Ovary (tissue), 9 donors: ENCODE results near the gene MED27. TPM values are rescaled to one million over a fixed set of nuclear protein-coding genes. Genes with fewer than 3 reads are reported as not detected.
A peak's percentile ranks its signal among the peaks of the same experiment; 100 is the strongest.

Source experiments
- DNase-seq, 5 donors: peaks; one replicate each; pipeline ENCODE4 v3.0.0-alpha.2; 2019 to 2020
- H3K27ac ChIP-seq, 2 donors: fragments of 200-600 bp; one replicate each; pipeline versions ENCODE4 v1.5.1 to v1.8.0; 2019 to 2022
- H3K27me3 ChIP-seq: fragments of 200-600 bp; one replicate; pipeline ENCODE4 v1.8.0; 2022
- H3K36me3 ChIP-seq: fragments of 200-600 bp; sonication (generic); one replicate; pipeline ENCODE4 v1.5.1; 2019
- H3K4me1 ChIP-seq: one replicate; pipeline ENCODE4 v1.8.1; 2013; ENCODE audit warnings: mild to moderate bottlenecking, moderate library complexity; ENCODE audit not compliant: insufficient read depth
- H3K4me3 ChIP-seq: fragments of 200-600 bp; sonication (generic); one replicate; pipeline ENCODE4 v1.5.1; 2017
- H3K9me3 ChIP-seq, 2 donors: fragments of 200-600 bp in 1 of 2; sonication (generic) in 1 of 2; one replicate each; pipeline versions ENCODE4 v1.5.1 to v1.8.1; 2013 to 2019; ENCODE audit warnings: mild to moderate bottlenecking in 1 of 2, moderate library complexity in 1 of 2
- CTCF ChIP-seq, 3 donors: fragments of 450-650 bp in 2 of 3; fragments of 200-600 bp in 1 of 3; IDR thresholded peaks; one replicate each; pipeline versions ENCODE4 v1.5.1 to v1.8.0; 2016 to 2022; ENCODE audit warnings: antibody characterized with exemption in 3 of 3, mild to moderate bottlenecking in 1 of 3
- EP300 ChIP-seq: sonication (generic); formaldehyde crosslinking; IDR thresholded peaks from one replicate; pipeline ENCODE4 v1.6.1; 2017; ENCODE audit warnings: antibody characterized with exemption
- POLR2A ChIP-seq: fragments of 450-650 bp; IDR thresholded peaks from one replicate; pipeline ENCODE4 v1.6.1; 2017; ENCODE audit warnings: antibody characterized with exemption, mild to moderate bottlenecking, moderate library complexity
- WGBS, 3 donors: extraction: QIAGEN DNeasy Blood & Tissue Kit in 1 of 3; methylation state at CpG; one replicate each; pipeline versions ENCODE4 v1.1.5 to v1.1.7; 2013 to 2017; 5-methylcytosine and 5-hydroxymethylcytosine counted together
- intact Hi-C, 4 donors: fragments of 100-400 bp; cut with DNase I; formaldehyde crosslinking; loops; one replicate each; pipeline versions ENCODE4 v1.11.0 to v1.15.1; 2022 to 2023
- polyA plus RNA-seq, 2 donors: library from polyadenylated mRNA; stranded (reverse); fragments of 200-250 nt in 1 of 2; fragments of 350-450 nt in 1 of 2; fragmentation: Illumina TruSeq in 1 of 2; extraction: RNeasy Lipid Tissue Mini Kit (QIAGEN cat#74804) in 1 of 2; gene quantifications; one replicate each; pipeline ENCODE4 v1.2.3, GENCODE V29; 2013 to 2014
- total RNA-seq, 7 donors: library from RNA; depleted of rRNA in 2 of 7; stranded (reverse); fragments of >200 nt in 2 of 7; fragmentation: NEBNext Ultra II Directional in 3 of 7; extraction: Animal tissue kit (Norgen Biotek cat#: 25700) in 3 of 7; gene quantifications; one replicate each; pipeline versions ENCODE4 v1.1.0 to v1.2.4, GENCODE V29; 2016 to 2023
- donor health status: DM: no; HTN: no; CAD: no; lungs with moderate emphysema.
- donor health status: DM: no; HTN: no; CAD: no.
- donor health status: Bipolar disorder and iron deficiency.
- donor health status: DM: yes; HTN: yes; CAD: no.
- donor health status: DM: no; HTN: no; CAD: no.
- donor health status: DM: yes; HTN: yes; CAD: no.

MED27 gene
- total and polyA plus RNA-seq, 9 donors: 7.6 to 24.9 (median 17.4) TPM

GRCh38 chr9:131886826-131887225 lies 192.8 kb downstream of the MED27 start:
- no peak overlapping the region for H3K27ac ChIP-seq
- no peaks in the 10 kb centered on the region for H3K36me3 ChIP-seq
- DNase-seq: no peak
- 8 to 12% (median 10%) methylated on average over 2 of the region's 2 CpGs for WGBS, 3 donors
- H3K27me3 ChIP-seq: no peaks in the 10 kb centered on the region
- intact Hi-C loops: no loop called here
- no peak overlapping the region for H3K4me3 ChIP-seq
- no peaks in the 10 kb centered on the region for H3K4me1 ChIP-seq
- no peaks in the 10 kb centered on the region for H3K9me3 ChIP-seq
- TF ChIP-seq POLR2A: no peak

- TF ChIP-seq CTCF (IDR thresholded peaks at IDR 0.05): no peak
- no peak for TF ChIP-seq POLR2A
- TF ChIP-seq EP300: no peak
- H3K4me3 ChIP-seq: no peak overlapping the region
- 83 to 96% (median 92%) methylated on average over 6 of the region's 6 CpGs for WGBS, 3 donors
- no peaks in the 10 kb centered on the region for H3K36me3 ChIP-seq
- no peak for DNase-seq
- H3K9me3 ChIP-seq: no peaks in the 10 kb centered on the region
- intact Hi-C loops: no loop called here
- H3K27ac ChIP-seq: no peak overlapping the region
- H3K4me1 ChIP-seq: no peaks in the 10 kb centered on the region
- no peaks in the 10 kb centered on the region for H3K27me3 ChIP-seq
Measured at GRCh38 chr9:131885144-131885609, 194.5 kb downstream of the MED27 start.

GRCh38 chr9:131884222-131884621 lies 195.4 kb downstream of the MED27 start:
- H3K4me1 ChIP-seq: no peaks in the 10 kb centered on the region
- no peaks in the 10 kb centered on the region for H3K36me3 ChIP-seq
- H3K27me3 ChIP-seq: no peaks in the 10 kb centered on the region
- TF ChIP-seq POLR2A (no peak), CTCF (IDR thresholded peaks at IDR 0.05) (no peak), EP300 (no peak)
- 22 to 70% (median 47%) methylated on average over 1 of the region's 1 CpG for WGBS, 3 donors
- DNase-seq: no peak
- no peak overlapping the region for H3K4me3 ChIP-seq
- H3K9me3 ChIP-seq: no peaks in the 10 kb centered on the region
- H3K27ac ChIP-seq: no peak overlapping the region
- intact Hi-C loops: no loop called here

- Histone ChIP-seq H3K27me3 (no peaks in the 10 kb centered on the region), H3K4me1 (no peaks in the 10 kb centered on the region), H3K27ac (no peak overlapping the region), H3K4me3 (no peak overlapping the region), H3K36me3 (no peaks in the 10 kb centered on the region), H3K9me3 (no peaks in the 10 kb centered on the region)
- 81 to 85% (median 82%) methylated on average over 4 of the region's 4 CpGs for WGBS, 3 donors
- intact Hi-C loops: no loop called here
- no peak for DNase-seq
- TF ChIP-seq POLR2A (no peak), CTCF (IDR thresholded peaks at IDR 0.05) (no peak), EP300 (no peak)
Measured at GRCh38 chr9:131880833-131881583, 198.7 kb downstream of the MED27 start.

- DNase-seq: peak in 1 of 5 donors; percentile 7
- H3K4me1 ChIP-seq: no peaks in the 10 kb centered on the region
- intact Hi-C loops: no loop called here
- H3K27me3 ChIP-seq: no peaks in the 10 kb centered on the region
- TF ChIP-seq CTCF (IDR thresholded peaks at IDR 0.05): no peak
- TF ChIP-seq EP300: no peak
- no peak for TF ChIP-seq POLR2A
- 95 to 96% (median 95%) methylated on average over 13 of the region's 13 CpGs for WGBS, 3 donors
- no peaks in the 10 kb centered on the region for H3K9me3 ChIP-seq
- H3K4me3 ChIP-seq: no peak overlapping the region
- H3K27ac ChIP-seq: no peak overlapping the region
- no peaks in the 10 kb centered on the region for H3K36me3 ChIP-seq
Measured at GRCh38 chr9:131879911-131880290, 199.8 kb downstream of the MED27 start.
